ENCODE measurements around the gene NXPH3.

GRCh38 chr17:49587366-49588073 is 11.8 kb downstream of the NXPH3 start:
- no peak for TF ChIP-seq CTCF (IDR thresholded peaks at IDR 0.05)
- TF ChIP-seq POLR2A (IDR thresholded peaks at IDR 0.05), result no peak

All from thyroid gland (tissue), 4 donors.